ENCODE measurements around the gene DYSF. TPM values are rescaled to one million over a fixed set of nuclear protein-coding genes. Genes with fewer than 3 reads are reported as not detected.

The DYSF gene
- total RNA-seq, 2 experiments from 2014 or later, result 0.12 TPM

DNA sequence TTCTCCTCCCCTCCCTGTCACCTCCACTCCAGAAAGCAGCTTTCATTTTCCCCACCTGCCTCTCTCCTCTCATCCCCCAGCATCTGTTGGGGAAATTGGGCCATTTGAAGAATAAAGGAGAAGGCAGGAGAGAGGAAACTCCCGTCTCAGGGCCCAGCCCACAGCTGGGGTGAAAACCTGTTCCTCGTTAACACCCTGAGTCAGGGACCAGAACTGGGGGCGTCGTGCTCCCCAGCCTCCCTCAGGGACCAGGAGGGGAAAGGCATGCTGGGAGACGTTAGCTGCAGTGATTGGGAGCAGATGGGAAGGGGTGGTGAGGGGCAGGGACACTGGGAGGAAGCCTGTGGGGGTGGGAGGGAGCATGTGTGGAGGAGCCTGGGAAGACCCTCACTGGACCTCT lies 251.3 kb downstream of the DYSF start:
- no peaks in the 10 kb centered on the region for H3K4me1 Mint-ChIP-seq
- DNase-seq, result no peak
- H3K4me3 Mint-ChIP-seq, result no peak overlapping the region
- no peaks in the 10 kb centered on the region for H3K9me3 Mint-ChIP-seq
- H3K27me3 Mint-ChIP-seq, result no peaks in the 10 kb centered on the region
- CTCF ChIA-PET, result interaction anchor here (2.1 kb wide), 1 partner anchor 9 kb away, joined by 5 read pairs; no protein-coding TSS in a partner anchor
- POLR2A ChIA-PET, result no interaction called here
- H3K27ac Mint-ChIP-seq, result no peak overlapping the region
- H3K36me3 Mint-ChIP-seq (ENCODE audit: low read depth), result no peaks in the 10 kb centered on the region

- Mint-ChIP-seq H3K27me3 (no peaks in the 10 kb centered on the region), H3K4me1 (no peaks in the 10 kb centered on the region), H3K9me3 (no peaks in the 10 kb centered on the region), H3K27ac (no peak overlapping the region), H3K4me3 (no peak overlapping the region), H3K36me3 (ENCODE audit: low read depth) (no peaks in the 10 kb centered on the region)
- POLR2A ChIA-PET, result no interaction called here
- CTCF ChIA-PET, result interaction anchor here (2.1 kb wide), 1 partner anchor 10 kb away, joined by 5 read pairs; no protein-coding TSS in a partner anchor
- no peak for DNase-seq
Measured at GRCh38 chr2:71705171-71705960, 252.0 kb downstream of the DYSF start.

DNA sequence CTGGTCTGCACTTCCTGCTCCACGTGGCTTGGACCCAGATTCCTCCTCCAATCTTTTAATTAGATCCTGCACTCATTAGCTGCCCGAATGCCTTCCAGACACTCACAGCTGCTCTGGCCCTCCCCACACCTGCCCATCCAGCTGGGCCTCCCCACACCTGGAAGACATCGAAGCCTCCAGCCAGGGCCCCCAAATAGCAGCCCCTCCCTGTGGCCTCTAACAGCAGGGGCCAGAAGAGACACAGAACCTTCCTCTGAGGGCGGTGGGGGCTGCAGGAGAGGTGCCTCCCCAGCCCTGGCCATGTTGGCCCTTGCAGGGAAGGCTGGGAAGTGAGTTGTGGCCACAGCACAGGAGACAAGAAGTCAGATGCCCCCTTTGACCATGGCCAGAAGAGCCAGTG lies 252.8 kb downstream of the DYSF start:
- Mint-ChIP-seq H3K4me3 (no peak overlapping the region), H3K27ac (no peak overlapping the region), H3K36me3 (ENCODE audit: low read depth) (no peaks in the 10 kb centered on the region), H3K4me1 (no peaks in the 10 kb centered on the region), H3K9me3 (no peaks in the 10 kb centered on the region), H3K27me3 (no peaks in the 10 kb centered on the region)
- DNase-seq, result no peak
- POLR2A ChIA-PET, result no interaction called here
- CTCF ChIA-PET, result no interaction called here

DNA sequence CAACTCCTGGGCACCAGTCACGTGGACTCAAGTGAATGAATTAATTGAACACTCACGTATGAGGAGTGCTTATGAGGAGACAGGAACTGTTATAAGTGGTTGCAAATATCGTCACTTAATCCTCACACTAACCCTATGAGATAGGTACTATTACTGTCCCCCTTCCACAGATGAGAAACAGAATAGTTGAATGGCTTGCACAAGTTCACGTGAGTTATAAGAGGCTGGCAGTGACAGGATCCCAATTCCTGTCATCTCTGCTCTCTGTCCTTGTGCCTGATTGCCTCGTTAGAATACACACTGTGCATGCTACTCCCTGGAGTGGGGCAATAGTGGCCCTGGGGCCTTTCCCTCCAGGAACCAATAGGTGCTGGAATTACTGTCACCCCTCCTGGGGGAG lies 253.5 kb downstream of the DYSF start:
- Mint-ChIP-seq H3K4me3 (no peak overlapping the region), H3K27me3 (no peaks in the 10 kb centered on the region), H3K27ac (no peak overlapping the region), H3K9me3 (no peaks in the 10 kb centered on the region), H3K36me3 (ENCODE audit: low read depth) (no peaks in the 10 kb centered on the region), H3K4me1 (no peaks in the 10 kb centered on the region)
- DNase-seq, result no peak
- POLR2A ChIA-PET, result no interaction called here
- CTCF ChIA-PET, result no interaction called here

DNA sequence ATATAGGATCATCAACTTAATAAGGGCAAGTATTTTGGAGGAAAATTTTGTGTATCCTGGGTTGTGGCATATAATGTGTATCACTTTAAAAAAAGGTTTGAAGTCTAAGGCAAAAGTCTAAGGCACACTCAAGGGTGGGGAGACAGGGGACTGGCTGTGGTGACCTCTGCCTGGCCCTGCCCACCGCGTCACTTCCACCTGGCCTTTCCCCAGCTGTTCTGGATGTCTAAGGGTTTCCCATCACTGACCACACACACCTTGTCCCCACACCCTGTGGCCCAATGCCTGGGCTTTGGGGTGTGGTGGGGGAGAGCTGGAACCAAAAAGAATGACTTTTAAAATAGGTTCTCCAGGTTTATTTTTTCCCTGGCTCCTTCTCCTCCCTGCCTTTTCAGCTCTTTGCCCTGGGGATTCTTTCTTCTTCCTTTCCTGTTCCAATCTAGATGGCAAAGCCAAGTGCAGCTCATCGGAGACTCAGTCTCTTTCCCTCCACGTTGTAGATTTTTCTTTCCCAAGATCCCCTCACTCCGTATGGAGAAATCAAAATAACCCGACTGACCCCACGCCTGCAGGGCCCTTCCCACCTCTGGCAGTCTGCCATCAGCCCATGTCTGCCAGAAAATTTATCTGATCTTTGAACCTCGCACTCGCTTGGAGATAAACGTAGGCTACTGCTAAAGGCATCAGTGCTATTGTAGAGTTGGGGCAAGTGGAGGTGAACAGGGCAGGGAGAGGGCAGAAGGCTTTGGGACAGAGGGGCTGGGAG lies 257.2 kb downstream of the DYSF start:
- CTCF ChIA-PET, result no interaction called here
- H3K36me3 Mint-ChIP-seq (ENCODE audit: low read depth), result no peaks in the 10 kb centered on the region
- POLR2A ChIA-PET, result no interaction called here
- no peaks in the 10 kb centered on the region for H3K4me1 Mint-ChIP-seq
- H3K4me3 Mint-ChIP-seq, result no peak overlapping the region
- H3K9me3 Mint-ChIP-seq, result no peaks in the 10 kb centered on the region
- no peaks in the 10 kb centered on the region for H3K27me3 Mint-ChIP-seq
- DNase-seq, result no peak
- H3K27ac Mint-ChIP-seq, result no peak overlapping the region

GRCh38 chr2:71711133-71711855 lies 257.9 kb downstream of the DYSF start:
- H3K27me3 Mint-ChIP-seq, result no peaks in the 10 kb centered on the region
- H3K27ac Mint-ChIP-seq, result no peak overlapping the region
- H3K36me3 Mint-ChIP-seq (ENCODE audit: low read depth), result no peaks in the 10 kb centered on the region
- H3K9me3 Mint-ChIP-seq, result no peaks in the 10 kb centered on the region
- POLR2A ChIA-PET, result no interaction called here
- H3K4me3 Mint-ChIP-seq, result no peak overlapping the region
- no peak for DNase-seq
- H3K4me1 Mint-ChIP-seq, result no peaks in the 10 kb centered on the region
- CTCF ChIA-PET, result no interaction called here

GRCh38 chr2:71712158-71712818 lies 258.9 kb downstream of the DYSF start:
- Mint-ChIP-seq H3K9me3 (no peaks in the 10 kb centered on the region), H3K27ac (no peak overlapping the region), H3K4me3 (no peak overlapping the region), H3K36me3 (ENCODE audit: low read depth) (no peaks in the 10 kb centered on the region), H3K4me1 (no peaks in the 10 kb centered on the region), H3K27me3 (no peaks in the 10 kb centered on the region)
- DNase-seq, result no peak
- CTCF ChIA-PET, result no interaction called here
- POLR2A ChIA-PET, result no interaction called here

DNA sequence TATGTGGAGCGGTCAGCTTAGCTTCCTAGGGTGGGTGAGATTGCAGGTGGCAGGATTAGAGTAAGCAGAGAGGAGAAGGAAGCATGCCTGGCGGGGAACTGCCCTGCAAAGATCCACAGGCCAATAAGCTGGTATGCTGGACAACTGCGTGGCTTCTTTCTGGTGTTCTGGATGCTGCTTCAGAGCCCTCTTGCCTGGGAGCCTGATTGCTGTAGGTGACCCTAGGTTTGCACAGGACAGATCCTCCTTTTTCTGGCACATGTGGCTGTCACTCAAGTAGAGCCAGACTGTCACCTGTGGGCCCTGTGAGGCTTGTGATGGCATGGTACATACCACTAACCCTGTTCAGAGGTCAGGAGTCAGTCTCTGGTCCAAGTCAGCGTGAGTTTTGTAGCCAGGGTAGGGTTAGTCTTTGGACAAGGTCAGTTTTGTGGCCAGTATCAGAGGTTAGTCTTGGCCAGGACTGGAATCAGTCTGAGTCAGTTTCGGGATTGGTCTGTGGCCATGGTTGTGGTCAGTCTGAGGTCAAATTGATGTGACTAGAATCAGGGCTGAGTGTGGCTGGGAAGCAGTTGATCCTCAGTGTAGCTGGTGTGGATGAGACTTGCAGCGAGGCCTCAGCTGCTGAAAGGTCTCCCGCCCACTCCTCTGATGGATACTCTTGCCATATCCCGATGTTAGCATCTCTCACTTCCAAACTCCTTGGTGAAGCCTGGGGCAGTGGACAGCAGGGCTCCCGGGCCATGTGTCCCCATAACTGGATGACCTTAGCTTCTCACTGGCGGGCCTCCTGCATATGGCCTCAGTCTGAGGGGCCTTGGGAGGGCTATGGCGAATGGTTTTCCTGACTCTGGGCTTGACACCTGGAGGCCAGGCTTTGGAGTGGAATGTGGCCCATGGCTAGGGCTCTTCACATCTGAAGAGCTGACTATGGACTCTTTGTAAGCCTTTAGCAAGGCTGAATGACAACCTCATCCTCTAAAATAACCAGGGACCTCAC lies 260.5 kb downstream of the DYSF start:
- H3K9me3 Mint-ChIP-seq, result no peaks in the 10 kb centered on the region
- H3K36me3 Mint-ChIP-seq (ENCODE audit: low read depth), result no peaks in the 10 kb centered on the region
- CTCF ChIA-PET, result interaction anchor here (0.8 kb wide), 1 partner anchor 207 kb away, joined by 3 read pairs; no protein-coding TSS in a partner anchor
- H3K27me3 Mint-ChIP-seq, result no peaks in the 10 kb centered on the region
- no peak overlapping the region for H3K27ac Mint-ChIP-seq
- DNase-seq, result no peak
- H3K4me1 Mint-ChIP-seq, result no peaks in the 10 kb centered on the region
- no peak overlapping the region for H3K4me3 Mint-ChIP-seq
- POLR2A ChIA-PET, result no interaction called here

- DNase-seq, result no peak
- ChIA-PET POLR2A (no interaction called here), CTCF (interaction anchor here (0.8 kb wide), 1 partner anchor 207 kb away, joined by 3 read pairs; no protein-coding TSS in a partner anchor)
- no peaks in the 10 kb centered on the region for H3K9me3 Mint-ChIP-seq
- H3K4me1 Mint-ChIP-seq, result no peaks in the 10 kb centered on the region
- no peak overlapping the region for H3K27ac Mint-ChIP-seq
- no peak overlapping the region for H3K4me3 Mint-ChIP-seq
- H3K27me3 Mint-ChIP-seq, result no peaks in the 10 kb centered on the region
- H3K36me3 Mint-ChIP-seq (ENCODE audit: low read depth), result no peaks in the 10 kb centered on the region
Measured at GRCh38 chr2:71714601-71715240, 261.4 kb downstream of the DYSF start.

- DNase-seq, result no peak
- Mint-ChIP-seq H3K4me1 (no peaks in the 10 kb centered on the region), H3K9me3 (no peaks in the 10 kb centered on the region)
Measured at GRCh38 chr2:71715241-71715750, 261.9 kb downstream of the DYSF start.

DNA sequence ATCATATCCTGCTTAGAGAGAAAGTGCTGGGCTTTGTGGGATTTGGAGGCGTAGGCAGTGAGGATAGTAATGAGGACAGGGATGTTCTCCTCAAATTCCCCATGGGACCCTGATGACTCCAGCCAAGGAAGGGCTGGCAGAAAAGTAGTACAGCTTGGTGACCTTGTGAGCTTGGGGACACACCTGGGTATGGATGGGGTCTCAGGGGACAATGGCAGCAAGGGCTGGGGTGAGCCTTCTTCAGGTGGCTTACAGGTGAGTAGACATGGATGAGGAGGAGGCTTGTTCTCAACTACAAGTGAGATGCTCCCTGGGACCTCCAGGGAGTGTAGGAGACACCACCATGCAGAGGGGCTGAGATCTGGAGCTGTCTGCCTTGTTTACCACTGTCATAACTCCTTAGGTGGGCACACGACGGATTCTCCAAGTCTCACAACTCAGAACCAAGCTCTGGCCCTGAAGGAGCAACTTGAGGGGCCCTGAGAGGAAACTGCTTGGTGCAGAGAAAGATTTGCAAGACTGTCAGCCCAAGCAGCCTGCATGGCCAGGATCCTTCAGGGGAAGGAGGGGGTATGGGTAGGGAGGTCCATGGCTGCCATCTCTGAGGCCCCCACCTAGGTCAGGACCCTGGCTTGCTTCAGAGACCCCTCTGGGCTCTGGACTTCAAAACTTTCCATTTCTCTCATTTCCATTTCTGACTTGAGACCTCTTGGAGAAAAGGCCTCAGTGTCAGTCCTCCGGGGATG lies 262.8 kb downstream of the DYSF start:
- H3K36me3 Mint-ChIP-seq (ENCODE audit: low read depth), result no peaks in the 10 kb centered on the region
- H3K9me3 Mint-ChIP-seq, result no peaks in the 10 kb centered on the region
- POLR2A ChIA-PET, result no interaction called here
- H3K4me1 Mint-ChIP-seq, result no peaks in the 10 kb centered on the region
- no peak for DNase-seq
- H3K27me3 Mint-ChIP-seq, result no peaks in the 10 kb centered on the region
- no peak overlapping the region for H3K27ac Mint-ChIP-seq
- CTCF ChIA-PET, result no interaction called here
- H3K4me3 Mint-ChIP-seq, result no peak overlapping the region

More at GRCh38 chr2:71715241-71715750, 261.9 kb downstream of the DYSF start:
- CTCF ChIA-PET, result no interaction called here
- Mint-ChIP-seq H3K4me3 (no peak overlapping the region), H3K36me3 (ENCODE audit: low read depth) (no peaks in the 10 kb centered on the region), H3K27ac (no peak overlapping the region), H3K27me3 (no peaks in the 10 kb centered on the region)
- POLR2A ChIA-PET, result no interaction called here

Data from activated CD4-positive, alpha-beta T cell treated with anti-CD3 and anti-CD28 coated beads, Interleukin-2, amount 10 ng/mL, durations not matched to agents 7 days and 5 days (primary cell).